ENCODE measurements around the gene PRR23E. TPM values are rescaled to one million over a fixed set of nuclear protein-coding genes. Genes with fewer than 3 reads are reported as not detected.

Gene PRR23E
- total RNA-seq, 4 donors from 2014 or later, result not detected

DNA sequence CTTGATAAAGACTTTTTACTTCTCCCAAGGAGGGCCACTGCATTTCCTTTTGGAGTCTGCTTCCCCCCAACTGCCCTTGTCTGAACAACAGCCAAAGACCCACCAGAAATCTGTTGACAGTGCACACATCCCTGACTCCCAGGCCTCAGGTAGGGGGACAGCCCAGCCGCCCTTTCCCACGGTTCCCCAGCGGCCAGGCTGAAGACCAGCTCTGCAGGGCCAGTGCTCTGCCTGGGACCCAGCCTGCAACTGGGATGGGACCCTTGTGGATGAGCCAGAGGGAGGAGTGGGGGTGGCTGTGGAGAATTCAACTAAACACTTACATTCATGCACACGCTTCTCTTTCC is 8.1 kb upstream of the PRR23E start:
- WGBS, 2 donors, result 80 to 82% methylated on average over 4 of the region's 4 CpGs

DNA sequence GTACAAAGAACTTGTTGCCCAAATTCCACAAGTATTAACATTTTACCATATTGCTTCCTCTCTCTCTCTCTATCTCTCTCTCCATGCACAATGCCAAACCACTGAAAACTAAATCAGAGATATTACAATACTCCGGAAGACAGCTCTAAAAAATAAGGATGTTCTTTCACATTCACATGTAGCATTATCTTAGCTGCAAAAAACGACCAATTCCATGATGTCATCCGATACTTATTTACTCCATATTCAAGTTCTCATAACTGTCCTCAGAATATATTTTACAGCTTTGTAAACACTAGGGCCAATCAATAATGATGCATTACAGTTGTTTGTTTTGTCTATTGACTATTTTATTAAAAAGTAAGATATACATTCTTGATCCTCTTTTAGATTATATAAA is 7.7 kb upstream of the PRR23E start:
- 69 to 82% methylated on average over 3 of the region's 3 CpGs for WGBS, 2 donors
- no peak for TF ChIP-seq CTCF (IDR thresholded peaks at IDR 0.05)
- no peak for TF ChIP-seq POLR2A (IDR thresholded peaks at IDR 0.05)
- intact Hi-C loops (cut with DNase I; ENCODE audit: low total_unique reads), result no loop called here
- H3K4me3 ChIP-seq (ENCODE audit: low read depth, poor library complexity, severe bottlenecking), result no peak overlapping the region
- DNase-seq (ENCODE audit: low spot score in 2 of 2), result no peak

More for the DNA sequence above, 8.1 kb upstream of the PRR23E start:
- intact Hi-C loops (cut with DNase I; ENCODE audit: low total_unique reads), result no loop called here
- no peak for TF ChIP-seq POLR2A (IDR thresholded peaks at IDR 0.05)
- no peak for TF ChIP-seq CTCF (IDR thresholded peaks at IDR 0.05)
- no peak for DNase-seq (ENCODE audit: low spot score in 2 of 2)
- no peak overlapping the region for H3K4me3 ChIP-seq (ENCODE audit: low read depth, poor library complexity, severe bottlenecking)

- no peak overlapping the region for H3K4me3 ChIP-seq (ENCODE audit: low read depth, poor library complexity, severe bottlenecking)
- intact Hi-C loops (cut with DNase I; ENCODE audit: low total_unique reads), result no loop called here
- 82 to 88% methylated on average over 4 of the region's 4 CpGs for WGBS, 2 donors
- TF ChIP-seq CTCF (IDR thresholded peaks at IDR 0.05) (no peak), POLR2A (IDR thresholded peaks at IDR 0.05) (no peak)
- no peak for DNase-seq (ENCODE audit: low spot score in 2 of 2)
Observed at GRCh38 chr3:127185962-127186674, 6.8 kb upstream of the PRR23E start.

- DNase-seq (ENCODE audit: low spot score in 2 of 2), result no peak
- H3K4me3 ChIP-seq (ENCODE audit: low read depth, poor library complexity, severe bottlenecking), result no peak overlapping the region
- intact Hi-C loops (cut with DNase I; ENCODE audit: low total_unique reads), result no loop called here
- no peak for TF ChIP-seq CTCF (IDR thresholded peaks at IDR 0.05)
- TF ChIP-seq POLR2A (IDR thresholded peaks at IDR 0.05), result no peak
- 86 to 95% methylated on average over 1 of the region's 1 CpG for WGBS, 2 donors
Observed at GRCh38 chr3:127187316-127187715, 5.6 kb upstream of the PRR23E start.

DNA sequence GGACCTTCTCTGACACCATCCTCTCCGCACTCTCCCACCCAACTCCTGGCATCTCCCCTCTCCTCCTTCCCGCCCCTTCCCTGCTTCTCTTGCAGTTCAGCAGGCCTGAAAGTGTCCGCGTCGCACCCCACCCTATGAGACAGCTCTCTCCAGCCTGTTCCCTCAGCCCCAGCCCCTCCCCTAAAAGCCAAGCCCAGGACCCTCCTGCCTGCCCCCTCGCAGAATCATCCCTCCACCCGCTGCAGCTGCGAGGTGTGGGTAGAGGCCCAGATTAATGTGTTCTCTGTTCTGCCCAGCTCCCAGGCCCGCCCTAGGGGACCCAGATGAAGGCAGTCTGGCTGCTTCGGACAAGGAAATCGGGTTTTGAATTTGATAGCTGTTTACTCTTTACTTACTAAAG is 410 bp downstream of the PRR23E start:
- intact Hi-C loops (cut with DNase I; ENCODE audit: low total_unique reads), result no loop called here
- H3K4me3 ChIP-seq (ENCODE audit: low read depth, poor library complexity, severe bottlenecking), result no peak overlapping the region
- no peak for TF ChIP-seq CTCF (IDR thresholded peaks at IDR 0.05)
- TF ChIP-seq POLR2A (IDR thresholded peaks at IDR 0.05), result no peak
- no peak for DNase-seq (ENCODE audit: low spot score in 2 of 2)
- 72 to 75% methylated on average over 11 of the region's 11 CpGs for WGBS, 2 donors

GRCh38 chr3:127193775-127194174 is 844 bp downstream of the PRR23E start:
- no peak for TF ChIP-seq CTCF (IDR thresholded peaks at IDR 0.05)
- no peak for TF ChIP-seq POLR2A (IDR thresholded peaks at IDR 0.05)
- intact Hi-C loops (cut with DNase I; ENCODE audit: low total_unique reads), result no loop called here
- WGBS, 2 donors, result 73 to 74% methylated on average over 3 of the region's 3 CpGs
- no peak overlapping the region for H3K4me3 ChIP-seq (ENCODE audit: low read depth, poor library complexity, severe bottlenecking)
- no peak for DNase-seq (ENCODE audit: low spot score in 2 of 2)
